Right hindlimb (tissue), 1 donor: ENCODE measurements around the gene SPTLC3.

Experiments
- DNase-seq: peaks from one replicate; pipeline ENCODE4 v3.0.0-alpha.2; 2018

Gene SPTLC3

GRCh38 chr20:13142143-13142542 is 133.4 kb downstream of the SPTLC3 start:
- no peak for DNase-seq

- no peak for DNase-seq
Measured at GRCh38 chr20:13147071-13147963, 138.5 kb downstream of the SPTLC3 start.

- no peak for DNase-seq
Measured at GRCh38 chr20:13147971-13148370, 139.2 kb downstream of the SPTLC3 start.

- no peak for DNase-seq
Measured at GRCh38 chr20:13148402-13148801, 139.6 kb downstream of the SPTLC3 start.

- no peak for DNase-seq
Measured at GRCh38 chr20:13148961-13149360, 140.2 kb downstream of the SPTLC3 start.

GRCh38 chr20:13149371-13150105 is 140.8 kb downstream of the SPTLC3 start:
- peak; percentile 34 for DNase-seq

GRCh38 chr20:13158369-13158768 is 149.6 kb downstream of the SPTLC3 start:
- DNase-seq: peak; percentile 33

GRCh38 chr20:13159889-13160288 is 151.1 kb downstream of the SPTLC3 start:
- no peak for DNase-seq

- no peak for DNase-seq
Measured at GRCh38 chr20:13165203-13165602, 156.4 kb downstream of the SPTLC3 start.

- DNase-seq: no peak
Measured at GRCh38 chr20:13166011-13166410, 157.2 kb downstream of the SPTLC3 start.

- DNase-seq: no peak
Measured at GRCh38 chr20:13166437-13166836, 157.7 kb downstream of the SPTLC3 start.

GRCh38 chr20:13169086-13169485 is 160.3 kb downstream of the SPTLC3 start:
- no peak for DNase-seq

- no peak for DNase-seq
Measured at GRCh38 chr20:13170771-13171170, 162.0 kb downstream of the SPTLC3 start.

- no peak for DNase-seq
Measured at GRCh38 chr20:13173201-13173600, 164.4 kb downstream of the SPTLC3 start.

- DNase-seq: no peak
Measured at GRCh38 chr20:13174402-13174801, 165.6 kb downstream of the SPTLC3 start.

- no peak for DNase-seq
Measured at GRCh38 chr20:13180986-13181889, 172.5 kb downstream of the SPTLC3 start.

GRCh38 chr20:13183005-13183404 is 174.2 kb downstream of the SPTLC3 start:
- DNase-seq: no peak

- DNase-seq: no peak
Measured at GRCh38 chr20:13186043-13186774, 177.4 kb downstream of the SPTLC3 start.

- DNase-seq: no peak
Measured at GRCh38 chr20:13187899-13188298, 179.1 kb downstream of the SPTLC3 start.

GRCh38 chr20:13199279-13199678 is 190.5 kb downstream of the SPTLC3 start:
- DNase-seq: no peak

- DNase-seq: no peak
Measured at GRCh38 chr20:13200767-13201500, 192.2 kb downstream of the SPTLC3 start.

- DNase-seq: no peak
Measured at GRCh38 chr20:13202565-13202964, 193.8 kb downstream of the SPTLC3 start.
